GM21737 (cell line): ENCODE measurements around the gene ZNF518A.

Source experiments
- ATAC-seq: cut with Tn5 transposase; IDR thresholded peaks from one replicate; pipeline ENCODE4 v1.9.1; 2021; ENCODE audit warnings: mild to moderate bottlenecking, moderate library complexity; ENCODE audit not compliant: unreplicated experiment

ZNF518A gene

GRCh38 chr10:96129387-96130325 lies at the start of gene ZNF518A:
Gene ZNF518A (plus strand): TSS chr10:96130297. CDS start chr10:96156323, 26,026 bp downstream.
- peak; percentile 70 for ATAC-seq

GRCh38 chr10:96082153-96082552 lies 47.9 kb upstream of the ZNF518A start:
- no peak for ATAC-seq

- no peak for ATAC-seq
These were observed 47.3 kb upstream of the ZNF518A start for GRCh38 chr10:96082748-96083147.

GRCh38 chr10:96089116-96089515 lies 41.0 kb upstream of the ZNF518A start:
- no peak for ATAC-seq

- ATAC-seq = peak; percentile 85
These were observed 40.2 kb upstream of the ZNF518A start for GRCh38 chr10:96089670-96090462.

- no peak for ATAC-seq
These were observed 39.7 kb upstream of the ZNF518A start for GRCh38 chr10:96090463-96090800.

GRCh38 chr10:96092999-96093767 lies 36.9 kb upstream of the ZNF518A start:
- no peak for ATAC-seq

- no peak for ATAC-seq
These were observed 36.1 kb upstream of the ZNF518A start for GRCh38 chr10:96093948-96094347.

- ATAC-seq = no peak
These were observed 33.1 kb upstream of the ZNF518A start for GRCh38 chr10:96096958-96097357.

GRCh38 chr10:96097865-96098264 lies 32.2 kb upstream of the ZNF518A start:
- no peak for ATAC-seq

GRCh38 chr10:96107623-96108038 lies 22.5 kb upstream of the ZNF518A start:
- no peak for ATAC-seq

GRCh38 chr10:96112531-96112930 lies 17.6 kb upstream of the ZNF518A start:
- no peak for ATAC-seq

- no peak for ATAC-seq
These were observed 11.3 kb upstream of the ZNF518A start for GRCh38 chr10:96118604-96119450.

- no peak for ATAC-seq
These were observed 7.3 kb upstream of the ZNF518A start for GRCh38 chr10:96122824-96123223.

- no peak for ATAC-seq
These were observed 5.6 kb upstream of the ZNF518A start for GRCh38 chr10:96124230-96125141.

- ATAC-seq = no peak
These were observed 5.0 kb upstream of the ZNF518A start for GRCh38 chr10:96125142-96125515.

- peak; percentile 58 for ATAC-seq
These were observed 364 bp downstream of the ZNF518A start for GRCh38 chr10:96130326-96130995.

GRCh38 chr10:96131621-96132020 lies 1.5 kb downstream of the ZNF518A start:
- ATAC-seq = no peak

GRCh38 chr10:96133135-96133534 lies 3.0 kb downstream of the ZNF518A start:
- no peak for ATAC-seq
